GM19193 (cell line): Measurements from ENCODE around the gene CHST15.

Source experiments
- POLR2A ChIP-seq: IDR thresholded peaks from 4 replicates; pipeline ENCODE4 v1.6.1; 2011; ENCODE audit not compliant: insufficient read depth, insufficient read length; ENCODE audit errors: extremely low read depth

The CHST15 gene

DNA sequence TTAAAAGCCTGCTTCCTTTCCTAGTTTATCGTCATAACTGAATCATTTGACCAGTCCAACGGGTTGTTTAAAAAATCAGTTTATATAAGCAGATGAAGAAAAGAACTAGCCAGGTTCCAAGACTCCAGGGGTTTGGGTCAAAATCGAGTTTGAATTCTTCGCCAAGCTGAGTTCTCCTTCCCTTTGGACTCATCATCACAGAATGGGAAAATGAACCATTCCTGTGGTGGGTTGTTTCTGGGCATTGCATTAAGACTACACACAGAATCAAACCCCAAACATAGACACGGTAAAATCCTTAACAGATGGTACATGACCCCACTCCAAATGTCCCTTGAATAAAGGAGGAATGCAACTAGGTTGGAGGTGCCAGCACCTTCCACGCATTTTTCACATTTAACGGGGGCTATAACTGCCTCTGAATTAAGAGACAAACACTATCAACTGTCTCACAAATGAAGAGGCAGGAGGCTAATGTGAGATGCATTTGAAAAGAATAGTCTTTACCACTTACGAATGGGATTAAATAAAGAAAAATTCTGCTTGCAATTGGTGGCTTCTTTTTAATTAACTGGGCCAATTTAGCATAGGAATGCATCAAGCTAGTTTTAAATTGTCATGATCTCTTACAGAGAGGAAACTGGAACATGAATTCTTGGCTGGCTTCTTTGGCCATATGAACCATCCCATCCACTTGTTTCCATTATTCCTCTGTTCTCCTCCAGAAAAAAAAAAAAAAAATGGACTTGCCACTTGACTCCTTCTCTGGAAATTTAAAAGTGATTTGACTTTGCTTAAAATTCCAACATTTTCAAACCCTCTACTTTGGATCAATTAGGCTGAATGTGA is 61.1 kb downstream of the CHST15 start:
- TF ChIP-seq POLR2A: no peak

GRCh38 chr10:124030492-124031110 is 62.8 kb downstream of the CHST15 start:
- TF ChIP-seq POLR2A: no peak

- TF ChIP-seq POLR2A: no peak
These were observed 63.3 kb downstream of the CHST15 start for GRCh38 chr10:124030061-124030460.

DNA sequence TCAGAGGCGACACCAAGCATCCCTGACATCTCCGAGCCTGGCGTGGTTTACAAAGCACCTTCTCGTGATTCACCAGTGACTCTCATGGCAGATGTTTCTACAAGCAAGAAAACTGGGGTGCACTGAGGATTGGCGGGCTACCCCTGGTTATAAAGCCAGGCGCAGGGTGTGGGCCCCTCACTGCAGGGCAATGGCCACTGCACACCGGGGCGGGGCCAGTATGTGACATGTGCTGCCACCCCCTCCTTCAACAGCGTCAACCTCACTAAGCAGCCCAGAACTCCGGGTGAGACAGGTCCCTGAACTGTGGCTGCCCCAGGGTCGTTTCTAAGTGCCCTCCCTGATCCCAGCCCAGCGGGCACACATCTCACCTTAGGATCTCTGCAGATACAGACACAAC is 63.8 kb downstream of the CHST15 start:
- TF ChIP-seq POLR2A: no peak

- TF ChIP-seq POLR2A: no peak
These were observed 64.5 kb downstream of the CHST15 start for GRCh38 chr10:124028700-124029480.

- TF ChIP-seq POLR2A: no peak
These were observed 65.7 kb downstream of the CHST15 start for GRCh38 chr10:124027651-124028050.

- TF ChIP-seq POLR2A: no peak
These were observed 66.3 kb downstream of the CHST15 start for GRCh38 chr10:124027031-124027611.

- TF ChIP-seq POLR2A: no peak
These were observed 66.8 kb downstream of the CHST15 start for GRCh38 chr10:124026589-124026939.

DNA sequence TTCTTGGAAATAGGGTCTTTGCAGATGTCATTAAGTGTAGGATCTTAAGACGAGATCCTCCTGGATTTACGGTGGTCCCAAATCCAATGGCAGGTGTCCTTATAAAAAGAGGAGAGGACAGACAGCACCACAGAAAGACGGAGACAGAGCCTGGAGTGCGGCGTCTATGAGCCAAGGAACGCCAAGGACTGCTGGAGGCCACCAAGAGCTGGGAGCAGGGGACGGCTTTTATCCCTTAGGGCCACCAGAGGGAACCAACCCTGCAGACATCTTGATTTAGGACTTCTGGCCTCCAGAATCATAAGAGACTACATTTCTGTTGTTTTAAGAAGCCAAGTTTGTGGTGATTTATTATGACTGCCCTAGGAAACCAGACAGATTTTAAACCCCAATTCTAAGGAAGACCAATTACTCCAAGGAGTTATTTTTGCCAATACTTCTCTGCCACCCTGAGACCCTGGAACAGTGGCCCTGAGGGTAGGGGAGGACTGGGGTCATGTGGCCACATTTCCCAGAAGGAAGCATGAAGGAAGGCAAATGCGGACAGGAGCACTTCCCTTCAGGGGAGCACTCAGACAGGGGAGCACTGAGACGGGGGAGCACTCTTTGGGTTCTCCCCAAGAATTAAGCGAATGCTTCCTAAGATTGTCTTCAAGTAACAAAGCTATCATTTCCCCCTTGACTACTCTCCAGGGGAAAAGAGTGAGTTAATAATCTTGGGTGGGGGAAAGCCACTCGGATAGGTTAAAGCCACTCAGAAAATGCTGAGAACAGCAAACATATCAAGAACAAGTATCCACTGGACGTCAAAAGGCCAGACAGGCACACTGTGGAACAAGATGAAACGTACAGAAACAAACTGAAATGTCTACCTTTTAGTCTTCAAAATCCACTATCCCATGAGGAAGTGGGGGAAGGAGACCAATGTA is 67.5 kb downstream of the CHST15 start:
- TF ChIP-seq POLR2A: no peak

- TF ChIP-seq POLR2A: no peak
These were observed 68.2 kb downstream of the CHST15 start for GRCh38 chr10:124025152-124025551.

GRCh38 chr10:124022066-124022465 is 71.3 kb downstream of the CHST15 start:
- TF ChIP-seq POLR2A: no peak

DNA sequence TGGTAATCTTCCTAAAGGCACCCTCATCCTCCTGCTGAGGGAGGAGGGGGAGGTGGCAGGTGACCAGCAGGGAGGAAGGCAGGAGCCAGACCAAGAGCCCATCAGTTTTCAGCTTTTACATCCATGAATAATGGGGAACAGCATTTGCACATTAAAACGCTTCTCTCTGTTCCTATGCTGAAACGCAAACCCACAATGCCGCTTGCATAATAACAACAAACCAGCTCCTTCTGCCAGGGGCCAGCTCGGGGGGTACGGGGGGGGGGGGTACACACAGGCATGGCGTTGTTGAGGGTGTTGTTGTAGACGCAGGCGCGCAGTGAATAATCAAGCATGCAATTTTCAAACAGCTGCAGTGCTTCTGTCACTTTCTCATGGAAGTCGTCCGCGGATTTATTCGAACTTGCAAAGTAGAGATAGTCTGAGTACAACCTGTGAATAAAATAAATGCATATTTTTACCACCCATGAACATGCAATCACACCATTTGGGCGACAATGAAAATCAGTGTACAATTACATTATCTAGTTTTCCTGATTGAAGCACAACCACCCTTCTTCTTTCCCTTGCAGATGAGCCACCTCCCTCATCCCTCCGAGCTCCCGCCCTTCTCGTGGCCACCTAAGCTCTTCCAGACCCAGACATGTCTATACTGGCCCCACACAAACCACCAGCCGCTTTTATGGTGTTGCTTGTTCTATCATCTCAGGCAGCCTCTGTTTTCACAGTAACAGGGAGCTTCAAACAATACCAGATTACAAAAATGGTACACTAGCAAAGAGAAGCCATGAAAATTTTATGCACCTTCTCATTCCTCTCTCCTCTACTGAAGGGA is 72.2 kb downstream of the CHST15 start:
- TF ChIP-seq POLR2A: no peak
